GM03348 (cell line): ENCODE results near the gene TBX4.
"Not testable (repeated sequence)": the region's sequence is repeated elsewhere in the genome, so short reads cannot be mapped to it uniquely, and the experiment has no call there.

Experiments used
- DNase-seq: peaks from one replicate; pipeline ENCODE4 v3.0.0; 2012; ENCODE audit warnings: low spot score

The TBX4 gene

GRCh38 chr17:61429274-61429673 lies 22.9 kb upstream of the TBX4 start:
- DNase-seq = no peak

GRCh38 chr17:61429831-61430230 lies 22.4 kb upstream of the TBX4 start:
- DNase-seq = not testable (repeated sequence)

- DNase-seq = no peak
Observed at GRCh38 chr17:61431594-61432311, 20.5 kb upstream of the TBX4 start.

GRCh38 chr17:61436273-61436672 lies 15.9 kb upstream of the TBX4 start:
- DNase-seq = no peak

GRCh38 chr17:61436995-61437704 lies 15.1 kb upstream of the TBX4 start:
- DNase-seq = no peak

GRCh38 chr17:61440697-61441096 lies 11.5 kb upstream of the TBX4 start:
- DNase-seq = no peak

GRCh38 chr17:61441507-61441906 lies 10.7 kb upstream of the TBX4 start:
- DNase-seq = not testable (repeated sequence)

GRCh38 chr17:61442136-61442775 lies 10.0 kb upstream of the TBX4 start:
- DNase-seq = no peak

GRCh38 chr17:61442878-61443474 lies 9.2 kb upstream of the TBX4 start:
- DNase-seq = no peak

GRCh38 chr17:61443475-61443882 lies 8.7 kb upstream of the TBX4 start:
- peak; percentile 62 for DNase-seq

- DNase-seq = peak; percentile 2
Observed at GRCh38 chr17:61444075-61444474, 8.1 kb upstream of the TBX4 start.

- DNase-seq = peak; percentile 2
Observed at GRCh38 chr17:61444831-61445230, 7.4 kb upstream of the TBX4 start.

GRCh38 chr17:61447358-61447757 lies 4.9 kb upstream of the TBX4 start:
- no peak for DNase-seq

GRCh38 chr17:61448042-61448441 lies 4.2 kb upstream of the TBX4 start:
- no peak for DNase-seq

- DNase-seq = not testable (repeated sequence)
Observed at GRCh38 chr17:61449140-61449539, 3.1 kb upstream of the TBX4 start.

- DNase-seq = no peak
Observed at GRCh38 chr17:61449707-61450640, 2.2 kb upstream of the TBX4 start.

- no peak for DNase-seq
Observed at GRCh38 chr17:61450641-61451537, 1.3 kb upstream of the TBX4 start.

GRCh38 chr17:61451538-61452300 lies 503 bp upstream of the TBX4 start:
- peak; percentile 50 for DNase-seq

- DNase-seq = no peak
Observed at GRCh38 chr17:61453566-61454380, 1.6 kb downstream of the TBX4 start.
